HG02938 (cell line): ENCODE data around the gene AP1S1.

ENCODE experiments used
- ATAC-seq: cut with Tn5 transposase; IDR thresholded peaks from one replicate; pipeline ENCODE4 v1.9.1; 2021; ENCODE audit warnings: mild to moderate bottlenecking, moderate library complexity; ENCODE audit not compliant: unreplicated experiment

Gene AP1S1

DNA sequence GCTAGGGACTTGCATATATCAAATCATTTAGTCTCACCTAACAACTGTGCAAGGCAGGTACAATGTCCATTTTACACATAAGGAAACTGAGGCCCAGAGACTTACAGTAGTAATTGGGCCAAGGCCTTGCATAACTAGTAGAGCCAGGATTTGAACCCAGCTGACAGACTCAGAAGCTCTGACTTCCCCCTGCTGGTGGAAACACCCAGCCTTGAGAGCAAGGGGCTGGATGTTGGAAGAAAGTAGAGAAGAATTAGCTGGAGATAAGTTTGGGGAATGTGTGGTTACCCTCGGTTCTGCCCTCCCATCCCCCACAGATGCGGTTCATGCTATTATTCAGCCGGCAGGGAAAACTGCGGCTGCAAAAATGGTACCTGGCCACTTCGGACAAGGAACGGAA is 2.0 kb downstream of the AP1S1 start:
- no peak for ATAC-seq

DNA sequence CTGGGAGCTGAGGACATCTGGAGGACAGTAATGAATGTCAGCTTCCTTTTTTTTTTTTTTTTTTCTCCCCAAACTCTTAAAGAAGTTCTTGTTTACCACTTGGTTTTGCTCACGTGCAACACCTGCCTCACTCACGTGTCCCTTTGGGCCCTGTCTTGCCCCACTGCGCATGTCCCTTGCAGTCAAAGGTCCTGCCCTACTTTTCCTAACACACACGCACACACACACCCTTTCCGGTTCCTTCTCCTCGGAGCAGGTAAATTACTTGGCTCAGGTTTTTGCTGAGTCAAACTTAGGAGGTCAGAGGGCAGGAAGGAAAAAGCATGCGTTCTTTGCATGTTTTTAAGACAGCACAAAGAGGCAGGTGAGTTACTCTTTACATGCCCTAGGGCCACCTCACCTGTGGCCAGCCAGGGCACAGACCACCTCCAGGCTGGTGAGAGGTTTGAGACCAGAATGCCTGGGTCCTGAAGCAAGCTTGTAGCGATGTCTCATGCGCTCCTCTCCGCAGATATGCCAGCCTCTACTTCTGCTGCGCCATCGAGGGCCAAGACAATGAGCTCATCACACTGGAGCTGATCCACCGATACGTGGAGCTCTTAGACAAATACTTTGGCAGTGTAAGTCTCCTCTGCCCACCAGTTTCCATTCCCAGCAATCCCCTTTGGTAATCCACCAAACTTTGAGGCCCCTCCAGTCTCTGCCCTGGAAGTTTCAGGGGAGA is 2.8 kb downstream of the AP1S1 start:
- ATAC-seq = no peak

GRCh38 chr7:101159696-101160674 is 5.7 kb downstream of the AP1S1 start:
- no peak for ATAC-seq

DNA sequence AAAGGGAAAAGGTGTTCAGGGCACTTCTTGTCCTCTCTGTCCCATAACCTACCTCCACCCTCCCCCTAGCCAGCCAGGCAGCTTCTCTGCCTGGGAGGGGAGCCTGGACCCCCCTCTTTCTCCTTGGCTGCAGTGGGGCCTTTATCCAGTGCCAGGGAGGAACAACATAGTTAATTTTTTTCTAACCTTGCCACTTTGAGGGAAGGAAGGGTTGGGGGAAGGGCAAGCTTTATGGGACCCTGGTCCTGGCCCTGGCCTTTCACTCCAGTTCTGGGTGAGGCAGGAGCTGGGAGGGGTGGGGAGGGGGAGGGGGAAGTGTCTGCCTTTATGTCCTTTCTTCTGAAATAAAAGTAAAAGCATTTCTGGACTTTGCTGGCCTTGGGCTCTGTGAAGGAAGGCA is 6.6 kb downstream of the AP1S1 start:
- no peak for ATAC-seq

DNA sequence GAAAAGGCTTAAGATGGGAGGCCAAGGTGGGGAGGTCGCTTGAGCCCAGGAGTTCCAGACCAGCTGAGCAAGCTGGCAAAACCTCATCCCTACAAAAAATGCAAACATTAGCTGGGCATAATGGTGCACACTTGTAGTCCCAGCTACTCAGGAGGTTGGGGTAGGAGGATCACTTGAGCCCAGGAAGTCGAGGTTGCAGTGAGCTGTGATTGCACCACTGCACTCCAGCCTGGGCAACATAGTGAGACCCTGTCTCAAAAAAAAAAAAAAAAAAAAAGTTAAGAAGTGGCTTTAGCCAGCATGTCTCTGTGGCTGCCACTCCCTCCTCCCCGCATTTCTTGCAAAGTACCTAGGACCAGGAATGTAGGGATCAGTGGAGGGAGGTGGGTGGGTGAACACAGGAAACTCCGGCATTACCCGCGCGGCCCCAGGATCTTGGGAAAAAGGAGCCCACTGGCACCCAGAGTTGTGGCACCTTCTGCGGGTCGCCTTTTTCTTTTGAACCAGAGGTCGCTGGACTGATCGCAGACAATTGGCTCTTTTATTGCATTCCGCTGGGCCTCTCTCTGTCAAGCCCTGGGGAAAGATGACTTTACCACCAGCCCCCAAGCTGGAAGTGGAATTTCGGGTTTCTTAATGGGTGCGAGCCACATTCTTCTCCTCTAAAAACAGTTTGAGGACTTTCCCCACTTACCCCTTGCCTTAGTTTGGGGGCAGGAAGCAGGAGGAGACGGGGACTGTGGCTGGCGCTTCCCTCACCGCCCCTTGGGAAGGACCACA is 7.6 kb downstream of the AP1S1 start:
- ATAC-seq = no peak

GRCh38 chr7:101162551-101163278 is 8.4 kb downstream of the AP1S1 start:
- no peak for ATAC-seq

GRCh38 chr7:101163279-101164070 is 9.2 kb downstream of the AP1S1 start:
- ATAC-seq = no peak

DNA sequence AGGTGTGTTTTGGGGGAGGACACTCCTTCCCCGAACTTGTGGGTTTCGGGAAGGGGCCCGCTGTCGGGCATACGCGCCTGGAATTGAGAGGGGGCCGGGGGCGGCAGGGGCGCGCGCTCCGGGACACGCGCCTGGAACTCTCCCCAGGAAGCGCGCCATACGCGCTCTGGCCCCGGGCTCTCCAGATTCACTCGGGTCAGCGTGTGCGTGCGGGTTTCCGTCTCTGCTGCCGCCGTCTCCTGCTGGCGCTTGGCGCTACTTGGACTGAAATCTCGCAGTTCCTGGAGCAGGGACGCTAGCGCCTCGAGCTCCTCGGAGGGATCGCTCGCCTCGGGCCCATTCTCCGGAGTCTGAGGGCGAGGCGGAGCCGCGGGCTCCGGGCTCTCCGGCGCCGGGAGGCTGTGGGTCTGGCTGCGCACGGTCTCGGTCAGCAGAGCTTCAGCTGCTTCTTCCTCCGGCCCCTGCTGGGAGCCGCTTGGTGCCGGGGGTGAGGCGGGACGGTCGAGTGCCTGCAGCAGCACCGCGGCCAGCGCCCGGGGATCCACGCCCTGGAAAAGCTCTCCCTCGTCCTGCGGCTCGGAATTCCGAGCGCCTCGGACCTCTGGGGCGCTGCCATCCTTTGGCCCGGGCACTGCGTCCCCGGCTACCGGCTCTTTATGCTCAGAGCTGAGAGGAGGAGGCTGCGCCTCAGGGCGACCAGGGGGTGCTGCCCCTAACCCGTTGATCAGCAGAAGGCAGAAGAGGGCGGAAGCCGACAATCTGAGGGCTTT is 10.0 kb downstream of the AP1S1 start:
- no peak for ATAC-seq

- ATAC-seq = no peak
Observed at GRCh38 chr7:101165075-101165957, 11.0 kb downstream of the AP1S1 start, which contains the start of gene VGF. Gene VGF, minus strand, starts transcription at chr7:101165569. Its CDS starts 726 bp downstream, at chr7:101164843.

DNA sequence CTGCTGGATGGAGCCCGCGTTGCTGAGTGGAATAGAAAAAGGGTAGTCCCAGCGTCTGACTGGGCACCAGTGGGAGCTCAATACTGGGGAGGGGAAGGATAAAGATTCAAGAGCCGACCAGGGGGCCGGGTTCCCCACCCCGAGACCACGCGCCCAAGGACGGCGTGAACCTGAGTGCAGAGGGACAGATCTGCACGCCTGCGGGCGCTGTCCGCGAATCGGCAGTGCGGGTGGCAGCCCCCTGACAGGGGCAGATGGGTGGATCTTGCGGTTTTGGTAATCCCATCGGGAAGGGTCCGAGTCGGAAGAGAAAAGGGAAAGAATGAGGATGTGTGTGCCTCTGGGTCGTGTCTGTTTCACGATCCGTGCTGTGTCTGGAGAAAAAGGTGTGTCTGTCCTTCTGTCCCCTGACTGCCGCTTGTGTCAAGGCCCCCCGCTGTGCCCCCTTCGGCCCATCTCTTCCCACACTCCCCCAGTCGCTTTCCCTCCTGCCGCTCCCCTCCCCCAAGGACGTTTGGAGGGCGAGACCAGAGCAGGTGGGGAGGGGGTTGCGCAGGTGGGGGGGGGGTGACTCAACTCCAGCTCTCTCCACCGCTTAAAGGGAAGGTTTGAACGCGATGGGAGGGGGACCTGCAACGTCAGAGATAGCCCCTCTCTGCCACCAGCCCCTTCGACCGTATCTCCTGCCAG is 11.8 kb downstream of the AP1S1 start:
- ATAC-seq = no peak

DNA sequence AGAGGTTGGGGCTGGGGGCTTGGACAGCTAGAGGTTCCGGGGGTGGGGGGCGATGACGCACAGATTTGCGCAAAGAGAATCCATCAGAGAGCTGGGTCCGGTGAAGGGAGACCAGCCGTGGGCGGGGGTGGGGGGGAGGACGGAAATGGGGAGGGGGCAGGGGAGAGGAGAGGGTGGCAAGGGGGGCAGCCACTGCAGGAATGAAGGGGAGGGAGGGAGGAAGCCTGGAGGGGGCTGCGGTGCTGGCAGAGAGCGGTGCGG is 12.3 kb downstream of the AP1S1 start:
- no peak for ATAC-seq

GRCh38 chr7:101166909-101167644 is 12.8 kb downstream of the AP1S1 start:
- ATAC-seq = no peak

- ATAC-seq = no peak
Observed at GRCh38 chr7:101167645-101168411, 13.6 kb downstream of the AP1S1 start.

- ATAC-seq = no peak
Observed at GRCh38 chr7:101168412-101169049, 14.3 kb downstream of the AP1S1 start.

- no peak for ATAC-seq
Observed at GRCh38 chr7:101169110-101169837, 15.0 kb downstream of the AP1S1 start.
